SH-SY5Y (cell line): ENCODE measurements around the gene CAGE1.

ENCODE experiments used
- GATA2 ChIP-seq: IDR thresholded peaks from 2 replicates; pipeline ENCODE4 v1.6.1; 2011; ENCODE audit warnings: mild to moderate bottlenecking, low read depth, low read length
- GATA3 ChIP-seq: IDR thresholded peaks from 2 replicates; pipeline ENCODE4 v1.6.1; 2011; ENCODE audit warnings: low read depth, mild to moderate bottlenecking, low read length, moderate library complexity

DNA sequence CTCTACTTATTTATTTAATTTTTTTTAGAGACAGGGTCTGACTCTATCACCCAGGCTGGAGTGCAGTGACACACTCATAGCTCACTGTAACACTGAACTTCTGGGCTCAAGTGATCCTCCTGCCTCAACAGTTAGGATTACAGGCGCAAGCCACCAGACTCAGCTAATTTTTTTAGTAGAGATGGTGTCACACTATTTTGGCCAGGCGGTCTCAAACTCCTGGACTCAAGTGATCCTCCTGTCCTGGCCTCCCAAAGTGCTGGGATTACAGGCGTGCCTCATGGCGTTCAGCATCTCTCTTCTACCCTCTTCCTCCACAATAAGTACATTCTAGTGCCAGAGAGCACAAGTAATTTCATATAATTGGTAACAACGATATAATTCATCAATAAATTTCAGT is 82.0 kb downstream of the CAGE1 start:
- no peak for TF ChIP-seq GATA3
- no peak for TF ChIP-seq GATA2
